Smooth muscle cell (in vitro differentiated cells): Measurements from ENCODE around the gene MRC1. TPM values are rescaled to one million over a fixed set of nuclear protein-coding genes. Genes with fewer than 3 reads are reported as not detected.
A peak's percentile ranks its signal among the peaks of the same experiment; 100 is the strongest.
"Not testable (repeated sequence)": the region's sequence is repeated elsewhere in the genome, so short reads cannot be mapped to it uniquely, and the experiment has no call there.

Source experiments
- DNase-seq: peaks from one replicate; lab custom pipeline; 2025; ENCODE audit not compliant: unreplicated experiment; lab: John Stamatoyannopoulos, UW
- H2AFZ ChIP-seq: fragments of 200-600 bp; sonication (generic); 2 replicates; pipeline ENCODE4 v1.6.0; 2016; ENCODE audit warnings: antibody characterized with exemption, low read depth, mild to moderate bottlenecking
- H3F3A ChIP-seq: fragments of 200-600 bp; sonication (generic); 2 replicates; pipeline ENCODE4 v1.6.0; 2017; ENCODE audit warnings: antibody characterized with exemption, low read depth
- H3K27ac ChIP-seq: fragments of 200-600 bp; sonication (generic); 2 replicates; pipeline ENCODE4 v1.5.1; 2016; ENCODE audit warnings: low read depth, mild to moderate bottlenecking
- H3K27me3 ChIP-seq: fragments of 200-600 bp; sonication (generic); 2 replicates; pipeline ENCODE4 v1.6.1; 2016; ENCODE audit warnings: low read depth, mild to moderate bottlenecking
- H3K36me3 ChIP-seq: fragments of 200-600 bp; sonication (generic); 2 replicates; pipeline ENCODE4 v1.5.1; 2016; ENCODE audit warnings: low read depth
- H3K4me1 ChIP-seq: fragments of 200-600 bp; sonication (generic); 2 replicates; pipeline ENCODE4 v1.5.1; 2016; ENCODE audit warnings: low read depth
- H3K4me2 ChIP-seq: fragments of 200-600 bp; sonication (generic); 2 replicates; pipeline ENCODE4 v1.6.0; 2016; ENCODE audit warnings: mild to moderate bottlenecking
- H3K4me3 ChIP-seq: fragments of 200-600 bp; sonication (generic); 2 replicates; pipeline ENCODE4 v1.5.1; 2016; ENCODE audit warnings: mild to moderate bottlenecking
- H3K79me2 ChIP-seq: fragments of 200-600 bp; sonication (generic); 2 replicates; pipeline ENCODE4 v1.6.0; 2016; ENCODE audit warnings: low read depth, mild to moderate bottlenecking
- H3K9ac ChIP-seq: fragments of 200-600 bp; sonication (generic); 2 replicates; pipeline ENCODE4 v1.6.0; 2016; ENCODE audit warnings: low read depth
- H3K9me3 ChIP-seq: fragments of 200-600 bp; sonication (generic); replicated peaks from 2 replicates; pipeline ENCODE4 v1.5.1; 2016; ENCODE audit warnings: low read depth
- H4K20me1 ChIP-seq: fragments of 200-600 bp; sonication (generic); 2 replicates; pipeline ENCODE4 v1.6.0; 2016; ENCODE audit warnings: low read depth
- WGBS: methylation state at CpG from one replicate; pipeline ENCODE4 v1.1.7; 2016; ENCODE audit warnings: low lambda C conversion rate; 5-methylcytosine and 5-hydroxymethylcytosine counted together
- polyA plus RNA-seq: library from polyadenylated mRNA; unstranded; fragments of >200 nt; fragmentation: Nextera tagmentation; extraction: Ambion mirVana; gene quantifications from 2 replicates; pipeline ENCODE4 v1.2.1, GENCODE V29; 2016
- total RNA-seq: library from RNA; depleted of rRNA; stranded (reverse); fragments of >200 nt; gene quantifications from 2 replicates; pipeline ENCODE4 v1.2.3, GENCODE V29; 2014
- TF ChIP-seq, protein P1 (sequence below): fragments of 200-600 bp; sonication (generic); IDR thresholded peaks from 2 replicates; pipeline ENCODE4 v1.5.1; 2017; ENCODE audit warnings: borderline replicate concordance, mild to moderate bottlenecking, antibody characterized with exemption; ENCODE audit not compliant: insufficient read depth, poor library complexity, severe bottlenecking

MRC1 gene
- total and polyA plus RNA-seq, 2 experiments from 2014 or later, result not detected

DNA sequence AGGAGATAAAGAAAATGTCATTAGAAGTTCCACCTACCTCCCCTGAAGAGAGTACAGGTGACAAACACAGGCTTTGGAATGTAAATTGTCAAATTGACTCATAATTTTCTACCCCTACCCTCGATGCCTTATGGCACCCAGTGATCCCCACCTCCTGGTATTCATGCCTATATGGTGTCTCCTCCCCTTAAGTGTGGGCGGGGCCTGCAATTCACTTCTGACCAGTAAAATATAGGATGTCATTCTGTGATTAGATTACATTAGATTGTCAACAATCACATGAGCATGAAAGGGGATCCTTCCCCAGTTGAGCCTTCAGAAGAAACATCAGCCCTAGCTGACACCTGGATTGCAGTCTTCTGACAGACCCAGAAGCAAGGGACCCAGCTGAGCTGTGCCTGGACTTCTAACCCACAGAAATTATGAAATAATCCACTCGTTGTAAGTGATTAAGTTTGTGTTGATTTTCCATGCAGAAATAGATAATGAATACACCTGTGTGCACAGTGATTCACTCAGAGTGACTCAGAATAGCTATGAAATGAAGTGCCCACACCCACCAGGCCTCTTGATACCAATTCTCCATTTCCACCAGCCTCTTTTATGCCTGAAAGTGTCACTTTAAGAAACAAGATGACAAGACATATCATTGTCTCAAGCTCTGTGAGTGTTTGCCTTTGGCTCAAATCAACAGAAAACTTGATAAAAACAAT, 134.0 kb downstream of the MRC1 start:
- H3K79me2 ChIP-seq, result no peaks in the 10 kb centered on the region
- H3F3A ChIP-seq, result no peaks in the 10 kb centered on the region
- TF ChIP-seq, protein P1, sequence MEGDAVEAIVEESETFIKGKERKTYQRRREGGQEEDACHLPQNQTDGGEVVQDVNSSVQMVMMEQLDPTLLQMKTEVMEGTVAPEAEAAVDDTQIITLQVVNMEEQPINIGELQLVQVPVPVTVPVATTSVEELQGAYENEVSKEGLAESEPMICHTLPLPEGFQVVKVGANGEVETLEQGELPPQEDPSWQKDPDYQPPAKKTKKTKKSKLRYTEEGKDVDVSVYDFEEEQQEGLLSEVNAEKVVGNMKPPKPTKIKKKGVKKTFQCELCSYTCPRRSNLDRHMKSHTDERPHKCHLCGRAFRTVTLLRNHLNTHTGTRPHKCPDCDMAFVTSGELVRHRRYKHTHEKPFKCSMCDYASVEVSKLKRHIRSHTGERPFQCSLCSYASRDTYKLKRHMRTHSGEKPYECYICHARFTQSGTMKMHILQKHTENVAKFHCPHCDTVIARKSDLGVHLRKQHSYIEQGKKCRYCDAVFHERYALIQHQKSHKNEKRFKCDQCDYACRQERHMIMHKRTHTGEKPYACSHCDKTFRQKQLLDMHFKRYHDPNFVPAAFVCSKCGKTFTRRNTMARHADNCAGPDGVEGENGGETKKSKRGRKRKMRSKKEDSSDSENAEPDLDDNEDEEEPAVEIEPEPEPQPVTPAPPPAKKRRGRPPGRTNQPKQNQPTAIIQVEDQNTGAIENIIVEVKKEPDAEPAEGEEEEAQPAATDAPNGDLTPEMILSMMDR, result no peak
- H3K9me3 ChIP-seq, result no peaks in the 10 kb centered on the region
- H3K9ac ChIP-seq, result no peak overlapping the region
- no peak overlapping the region for H2AFZ ChIP-seq
- DNase-seq, result no peak
- no peak overlapping the region for H3K27ac ChIP-seq
- H4K20me1 ChIP-seq, result no peaks in the 10 kb centered on the region
- 76% methylated on average over 3 of the region's 3 CpGs for WGBS
- H3K36me3 ChIP-seq, result no peaks in the 10 kb centered on the region
- H3K4me3 ChIP-seq, result no peak overlapping the region
- H3K4me1 ChIP-seq, result no peaks in the 10 kb centered on the region
- no peak overlapping the region for H3K4me2 ChIP-seq
- no peaks in the 10 kb centered on the region for H3K27me3 ChIP-seq

DNA sequence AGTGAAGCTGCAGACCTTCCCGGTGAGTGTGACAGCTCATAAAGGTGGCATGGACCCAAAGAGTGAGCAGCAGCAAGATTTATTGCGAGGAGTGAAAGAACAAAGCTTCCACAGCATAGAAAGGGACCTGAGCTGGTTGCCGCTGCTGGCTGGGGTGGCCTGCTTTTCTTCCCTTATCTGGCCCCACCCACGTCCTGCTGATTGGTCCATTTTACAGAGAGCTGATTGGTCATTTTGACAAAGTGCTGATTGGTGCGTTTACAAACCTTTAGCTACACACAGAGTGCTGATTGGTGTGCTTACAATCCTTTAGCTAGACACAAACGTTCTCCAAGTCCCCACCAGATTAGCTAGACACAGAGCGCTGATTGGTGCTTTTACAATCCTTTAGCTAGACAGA, 141.1 kb downstream of the MRC1 start:
- not testable (repeated sequence) for H3K27me3 ChIP-seq, H4K20me1 ChIP-seq, H3K9ac ChIP-seq, H3K4me2 ChIP-seq, H3K4me3 ChIP-seq, H2AFZ ChIP-seq, H3F3A ChIP-seq, H3K27ac ChIP-seq, H3K79me2 ChIP-seq, H3K4me1 ChIP-seq, DNase-seq, H3K9me3 ChIP-seq, H3K36me3 ChIP-seq
- 91% methylated on average over 7 of the region's 7 CpGs for WGBS

DNA sequence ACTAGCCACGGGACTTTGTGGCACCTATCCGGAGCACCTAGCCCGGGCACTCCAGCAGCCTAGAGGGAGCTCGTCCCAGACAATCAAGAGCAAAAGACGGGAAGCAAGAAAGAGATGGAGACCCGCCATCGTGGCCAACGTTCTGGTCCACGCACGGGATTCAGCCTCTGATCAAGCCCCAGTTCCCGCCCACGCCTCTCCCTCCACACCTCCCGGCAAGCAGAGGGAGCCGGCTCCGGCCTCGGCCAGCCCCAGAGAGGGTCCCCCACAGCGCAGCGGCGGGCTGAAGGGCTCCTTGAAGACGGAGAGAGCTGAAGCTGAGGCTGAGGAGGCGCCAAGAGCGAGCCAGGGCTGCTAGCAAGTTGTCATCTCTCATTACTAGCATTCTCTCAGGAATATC, 141.6 kb downstream of the MRC1 start:
- H3K79me2 ChIP-seq, result no peaks in the 10 kb centered on the region
- H3K27ac ChIP-seq, result no peak overlapping the region
- no peak overlapping the region for H3K4me2 ChIP-seq
- 95% methylated on average over 22 of the region's 22 CpGs for WGBS
- no peaks in the 10 kb centered on the region for H3K36me3 ChIP-seq
- H3K27me3 ChIP-seq, result peaks cover 11% of the 10 kb centered on the region
- H3K9me3 ChIP-seq, result no peaks in the 10 kb centered on the region
- no peaks in the 10 kb centered on the region for H3F3A ChIP-seq
- H3K9ac ChIP-seq, result no peak overlapping the region
- no peak for DNase-seq
- H4K20me1 ChIP-seq, result no peaks in the 10 kb centered on the region
- no peak overlapping the region for H3K4me3 ChIP-seq
- no peak overlapping the region for H2AFZ ChIP-seq
- H3K4me1 ChIP-seq, result no peaks in the 10 kb centered on the region
- TF ChIP-seq, protein P1, result no peak

DNA sequence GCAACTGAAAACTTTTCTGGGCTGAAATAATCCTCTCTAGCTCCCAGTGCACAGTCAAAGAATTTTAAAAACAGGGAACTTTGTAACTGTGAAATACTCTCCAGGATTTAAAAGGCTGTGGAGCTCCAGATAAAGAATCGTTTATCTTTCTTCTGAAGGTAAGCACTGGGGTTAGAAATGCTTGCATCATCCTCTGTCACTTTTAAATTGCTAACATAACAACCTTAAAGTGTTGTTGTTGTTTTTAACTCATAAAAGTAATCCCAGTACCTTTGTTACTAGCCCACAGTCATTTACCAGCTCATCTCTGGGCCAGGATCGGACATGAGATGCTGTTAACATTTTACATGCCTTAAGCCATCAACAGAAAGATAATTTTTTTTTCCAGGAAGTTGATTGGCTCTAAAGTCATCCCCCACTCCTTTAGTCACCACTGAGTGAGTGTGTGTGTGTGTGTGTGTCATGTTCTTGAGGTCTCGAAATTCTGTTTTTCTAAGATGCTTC, 142.8 kb downstream of the MRC1 start, which contains the start of gene SLC39A12:
SLC39A12 (plus strand) TSS at position 51 of the 504 bp plus-strand sequence. CDS start 1,359 bp downstream, outside the sequence.
- 10% methylated on average over 3 of the region's 3 CpGs for WGBS
- H3K27me3 ChIP-seq, result peaks cover 19% of the 10 kb centered on the region
- H3K4me2 ChIP-seq, result peak within 1 kb of the TSS; percentile 18
- TF ChIP-seq, protein P1, result no peak
- H3K9me3 ChIP-seq, result no peaks in the 10 kb centered on the region
- H3K4me1 ChIP-seq, result no peaks in the 10 kb centered on the region
- DNase-seq, result no peak
- no peaks in the 10 kb centered on the region for H3K79me2 ChIP-seq
- no peak within 1 kb of the TSS for H2AFZ ChIP-seq
- H3K36me3 ChIP-seq, result no peaks in the 10 kb centered on the region
- no peaks in the 10 kb centered on the region for H3F3A ChIP-seq
- H3K9ac ChIP-seq, result no peak within 1 kb of the TSS
- H4K20me1 ChIP-seq, result no peaks in the 10 kb centered on the region
- no peak within 1 kb of the TSS for H3K27ac ChIP-seq
- no peak within 1 kb of the TSS for H3K4me3 ChIP-seq

DNA sequence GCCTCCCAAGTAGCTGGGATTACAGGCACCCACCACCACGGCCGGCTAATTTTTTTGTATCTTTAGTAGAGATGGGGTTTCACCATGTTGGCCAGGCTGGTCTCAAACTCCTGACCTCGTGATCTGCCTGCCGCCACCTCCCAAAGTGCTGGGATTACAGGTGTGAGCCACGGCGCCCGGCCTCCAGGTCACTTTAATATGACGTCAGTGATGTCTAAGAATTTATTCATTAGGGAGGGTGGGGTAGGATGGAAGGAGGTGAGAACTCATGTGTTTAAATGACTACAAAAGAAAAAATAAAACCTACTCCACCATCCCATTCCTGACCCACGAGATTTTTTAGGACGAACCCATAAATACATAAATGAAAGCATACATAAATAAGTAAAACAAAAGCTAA, 145.2 kb downstream of the MRC1 start:
- WGBS, result 94% methylated on average over 10 of the region's 10 CpGs
- not testable (repeated sequence) for H3K27ac ChIP-seq, H3K4me1 ChIP-seq, H3F3A ChIP-seq, H3K9ac ChIP-seq, H3K4me3 ChIP-seq, H2AFZ ChIP-seq, H3K9me3 ChIP-seq, H3K79me2 ChIP-seq, DNase-seq, H3K36me3 ChIP-seq, H4K20me1 ChIP-seq, H3K4me2 ChIP-seq
- H3K27me3 ChIP-seq, result peaks cover 19% of the 10 kb centered on the region
